H9 (cell line): ENCODE results near the gene FBXO40. TPM values are rescaled to one million over a fixed set of nuclear protein-coding genes. Genes with fewer than 3 reads are reported as not detected.

Source experiments
- DNase-seq: peaks from one replicate; pipeline ENCODE4 v3.0.0-alpha.2; 2017
- H2AFZ ChIP-seq: one replicate; pipeline ENCODE4 v1.6.1; 2013; ENCODE audit warnings: mild to moderate bottlenecking, low read length, control low read depth, moderate library complexity
- H2AK5ac ChIP-seq: 2 replicates; pipeline ENCODE4 v1.6.1; 2013; ENCODE audit warnings: low read length, control low read depth, mixed read lengths; ENCODE audit not compliant: insufficient read length
- H2BK120ac ChIP-seq: one replicate; pipeline ENCODE4 v1.6.1; 2013; ENCODE audit warnings: low read depth, mild to moderate bottlenecking, low read length, control low read depth, inconsistent platforms; ENCODE audit not compliant: poor library complexity, severe bottlenecking
- H2BK12ac ChIP-seq: 2 replicates; pipeline ENCODE4 v1.6.1; 2013; ENCODE audit warnings: low read length, control low read depth, mixed read lengths, low read depth; ENCODE audit not compliant: insufficient read length
- H2BK15ac ChIP-seq: 2 replicates; pipeline ENCODE4 v1.6.1; 2013; ENCODE audit warnings: low read depth, low read length, control low read depth
- H2BK20ac ChIP-seq: one replicate; pipeline ENCODE4 v1.6.1; 2013; ENCODE audit warnings: low read depth, mild to moderate bottlenecking, low read length, control low read depth, inconsistent platforms; ENCODE audit not compliant: poor library complexity, severe bottlenecking
- H2BK5ac ChIP-seq: 2 replicates; pipeline ENCODE4 v1.6.1; 2013; ENCODE audit warnings: low read length, control low read depth, mixed read lengths; ENCODE audit not compliant: insufficient read length
- H3K14ac ChIP-seq: 2 replicates; pipeline ENCODE4 v1.6.1; 2013; ENCODE audit warnings: low read length, control low read depth; ENCODE audit not compliant: insufficient read depth
- H3K18ac ChIP-seq: 2 replicates; pipeline ENCODE4 v1.6.1; 2013; ENCODE audit warnings: low read depth, mild to moderate bottlenecking, mixed read lengths, low read length, control low read depth; ENCODE audit not compliant: insufficient read length
- H3K23ac ChIP-seq: 2 replicates; pipeline ENCODE4 v1.6.1; 2013; ENCODE audit warnings: low read length, control low read depth, mixed read lengths, low read depth; ENCODE audit not compliant: insufficient read length
- H3K23me2 ChIP-seq: 2 replicates; pipeline ENCODE4 v1.6.1; 2013; ENCODE audit warnings: low read depth, mild to moderate bottlenecking, mixed read lengths, low read length, control low read depth; ENCODE audit not compliant: insufficient read length, poor library complexity, severe bottlenecking
- H3K27ac ChIP-seq: 2 replicates; pipeline ENCODE4 v1.5.1; 2013; ENCODE audit warnings: low read length, control low read depth, mixed read lengths, low read depth; ENCODE audit not compliant: insufficient read length
- H3K27me3 ChIP-seq: 2 replicates; pipeline ENCODE4 v1.6.1; 2013; ENCODE audit warnings: low read length, control low read depth, inconsistent platforms; ENCODE audit not compliant: insufficient read depth
- H3K4ac ChIP-seq: 2 replicates; pipeline ENCODE4 v1.6.1; 2013; ENCODE audit warnings: low read depth, mild to moderate bottlenecking, control low read depth, inconsistent platforms, low read length, moderate library complexity
- H3K4me1 ChIP-seq: 2 replicates; pipeline ENCODE4 v1.6.1; 2013; ENCODE audit warnings: low read length, control low read depth, inconsistent platforms; ENCODE audit not compliant: insufficient read depth
- H3K4me2 ChIP-seq: 2 replicates; pipeline ENCODE4 v1.6.1; 2013; ENCODE audit warnings: low read length, control low read depth, mixed read lengths; ENCODE audit not compliant: insufficient read length, insufficient read depth
- H3K56ac ChIP-seq: 2 replicates; pipeline ENCODE4 v1.6.1; 2013; ENCODE audit warnings: low read depth, mild to moderate bottlenecking, mixed read lengths, low read length, control low read depth; ENCODE audit not compliant: insufficient read length
- H3K79me1 ChIP-seq: 2 replicates; pipeline ENCODE4 v1.6.1; 2013; ENCODE audit warnings: low read depth, mild to moderate bottlenecking, moderate library complexity, low read length, control low read depth, inconsistent platforms; ENCODE audit not compliant: insufficient read depth, poor library complexity, severe bottlenecking
- H3K79me2 ChIP-seq: 2 replicates; pipeline ENCODE4 v1.6.1; 2013; ENCODE audit warnings: low read length, control low read depth, inconsistent platforms; ENCODE audit not compliant: insufficient read depth
- H3K9ac ChIP-seq: 2 replicates; pipeline ENCODE4 v1.6.1; 2013; ENCODE audit warnings: low read length, control low read depth, mixed read lengths; ENCODE audit not compliant: insufficient read length; ENCODE audit errors: extremely low read depth
- H3K9me3 ChIP-seq: one replicate; pipeline ENCODE4 v1.6.1; 2013; ENCODE audit warnings: low read depth, low read length, inconsistent platforms; ENCODE audit not compliant: control insufficient read depth
- H3T11ph ChIP-seq: one replicate; pipeline ENCODE4 v1.6.1; 2013; ENCODE audit warnings: mild to moderate bottlenecking, low read length, control low read depth, inconsistent platforms
- H4K20me1 ChIP-seq: one replicate; pipeline ENCODE4 v1.6.1; 2013; ENCODE audit not compliant: control insufficient read depth, insufficient read length, insufficient read depth
- H4K5ac ChIP-seq: 2 replicates; pipeline ENCODE4 v1.6.1; 2013; ENCODE audit warnings: low read depth, mild to moderate bottlenecking, mixed read lengths, low read length, control low read depth; ENCODE audit not compliant: insufficient read length
- H4K8ac ChIP-seq: replicated peaks from 2 replicates; pipeline ENCODE4 v1.6.1; 2013; ENCODE audit warnings: low read length, control low read depth, mixed read lengths, low read depth; ENCODE audit not compliant: insufficient read length
- H4K91ac ChIP-seq: 2 replicates; pipeline ENCODE4 v1.6.1; 2013; ENCODE audit warnings: low read depth, mild to moderate bottlenecking, moderate library complexity, mixed read lengths, low read length, control low read depth; ENCODE audit not compliant: insufficient read length
- H3K27ac Mint-ChIP-seq, 3 experiments: 2 replicates in 2 of 3; 3 replicates in 1 of 3; pipeline ENCODE4 v1.8.0; 2020 to 2021; ENCODE audit warnings: mixed read lengths in 3 of 3, mild to moderate bottlenecking in 1 of 3, moderate library complexity in 1 of 3
- H3K27me3 Mint-ChIP-seq: 2 replicates; pipeline ENCODE4 v1.8.0; 2021; ENCODE audit warnings: low read depth, mild to moderate bottlenecking, moderate library complexity, mixed read lengths
- H3K36me3 Mint-ChIP-seq, 3 experiments: 2 replicates in 2 of 3; 3 replicates in 1 of 3; pipeline ENCODE4 v1.8.0; 2020 to 2021; ENCODE audit warnings: low read depth in 3 of 3, mixed read lengths in 3 of 3; ENCODE audit not compliant: insufficient read depth in 1 of 3
- H3K4me1 Mint-ChIP-seq, 2 experiments: 2 replicates each; pipeline ENCODE4 v1.8.0; 2020; ENCODE audit warnings: mixed read lengths in 2 of 2
- H3K4me3 Mint-ChIP-seq, 2 experiments: 2 replicates in 1 of 2; 3 replicates in 1 of 2; pipeline ENCODE4 v1.8.0; 2020 to 2021; ENCODE audit warnings: mild to moderate bottlenecking in 2 of 2, mixed read lengths in 2 of 2, moderate library complexity in 1 of 2
- H3K9me3 Mint-ChIP-seq, 2 experiments: 2 replicates in 1 of 2; 3 replicates in 1 of 2; pipeline ENCODE4 v1.8.0; 2020; ENCODE audit warnings: mild to moderate bottlenecking in 2 of 2, mixed read lengths in 2 of 2, moderate library complexity in 1 of 2
- CTCF ChIP-seq: fragments of 200-600 bp; sonication (generic); conservative IDR thresholded peaks from 3 replicates; pipeline ENCODE4 v1.8.0; 2021; ENCODE audit warnings: antibody characterized with exemption, mild to moderate bottlenecking
- WGBS: extraction: QIAGEN DNeasy Blood & Tissue Kit; methylation state at CpG from one replicate; pipeline ENCODE4 v1.1.7; 2013; ENCODE audit warnings: missing lambda C conversion rate, low lambda C conversion rate, mixed read lengths; ENCODE audit not compliant: insufficient read length; ENCODE audit errors: extremely low coverage; 5-methylcytosine and 5-hydroxymethylcytosine counted together
- total RNA-seq: library from RNA; stranded (reverse); gene quantifications from 2 replicates; pipeline ENCODE4 v1.2.1, GENCODE V29; 2021

FBXO40 gene
- total RNA-seq, 1 experiment from 2014 or later: 0.04 TPM

- WGBS: no CpG with 5 or more reads among the region's 2 CpGs
- H2BK15ac ChIP-seq: no peak overlapping the region
These were observed 26.5 kb downstream of the FBXO40 start for GRCh38 chr3:121619691-121620090.

More at GRCh38 chr3:121619691-121620090, 26.5 kb downstream of the FBXO40 start:
- no peak overlapping the region for H3K9ac ChIP-seq
- no peak overlapping the region for H3K4me2 ChIP-seq
- H3K9me3 ChIP-seq: no peaks in the 10 kb centered on the region
- no peak for TF ChIP-seq CTCF
- H2AK5ac ChIP-seq: no peak overlapping the region
- H3T11ph ChIP-seq: no peak overlapping the region
- no peaks in the 10 kb centered on the region for H3K23me2 ChIP-seq
- Mint-ChIP-seq H3K4me1 (peaks cover 6 to 7% of the 10 kb centered on the region in 2 experiments), H3K36me3 (no peaks in the 10 kb centered on the region), H3K9me3 (no peaks in the 10 kb centered on the region; a peak in 1 of 5 replicates), H3K4me3 (no peak overlapping the region), H3K27me3 (no peaks in the 10 kb centered on the region; the same call in 1 of the 2 replicates), H3K27ac (no peak overlapping the region)
- no peaks in the 10 kb centered on the region for H3K79me1 ChIP-seq
- no peak overlapping the region for H2BK20ac ChIP-seq
- H3K18ac ChIP-seq: no peak overlapping the region
- H3K27me3 ChIP-seq: no peaks in the 10 kb centered on the region
- no peak overlapping the region for H3K27ac ChIP-seq
- no peak overlapping the region for H3K23ac ChIP-seq
- H3K4me1 ChIP-seq: peaks cover 6% of the 10 kb centered on the region
- H2AFZ ChIP-seq: no peak overlapping the region
- no peak overlapping the region for H4K5ac ChIP-seq
- no peaks in the 10 kb centered on the region for H3K79me2 ChIP-seq
- no peak overlapping the region for H3K56ac ChIP-seq
- no peak overlapping the region for H3K4ac ChIP-seq
- H2BK5ac ChIP-seq: no peak overlapping the region
- no peak for DNase-seq
- H2BK12ac ChIP-seq: no peak overlapping the region
- no peak overlapping the region for H3K14ac ChIP-seq
- H4K20me1 ChIP-seq: no peaks in the 10 kb centered on the region
- H2BK120ac ChIP-seq: no peak overlapping the region
- H4K8ac ChIP-seq: no peak overlapping the region
- H4K91ac ChIP-seq: no peak overlapping the region
